Stimulated activated CD4-positive, alpha-beta T cell treated with anti-CD3 and anti-CD28 coated beads, Interleukin-1b, Interleukin-23, amount 100 ng/mL, for 48 hours (primary cell): ENCODE data around the gene ZNF846.
"Not testable (repeated sequence)": the region's sequence is repeated elsewhere in the genome, so short reads cannot be mapped to it uniquely, and the experiment has no call there.

Experiments used
- DNase-seq: peaks from one replicate; pipeline ENCODE4 v3.0.0-alpha.2; 2020

The ZNF846 gene

DNA sequence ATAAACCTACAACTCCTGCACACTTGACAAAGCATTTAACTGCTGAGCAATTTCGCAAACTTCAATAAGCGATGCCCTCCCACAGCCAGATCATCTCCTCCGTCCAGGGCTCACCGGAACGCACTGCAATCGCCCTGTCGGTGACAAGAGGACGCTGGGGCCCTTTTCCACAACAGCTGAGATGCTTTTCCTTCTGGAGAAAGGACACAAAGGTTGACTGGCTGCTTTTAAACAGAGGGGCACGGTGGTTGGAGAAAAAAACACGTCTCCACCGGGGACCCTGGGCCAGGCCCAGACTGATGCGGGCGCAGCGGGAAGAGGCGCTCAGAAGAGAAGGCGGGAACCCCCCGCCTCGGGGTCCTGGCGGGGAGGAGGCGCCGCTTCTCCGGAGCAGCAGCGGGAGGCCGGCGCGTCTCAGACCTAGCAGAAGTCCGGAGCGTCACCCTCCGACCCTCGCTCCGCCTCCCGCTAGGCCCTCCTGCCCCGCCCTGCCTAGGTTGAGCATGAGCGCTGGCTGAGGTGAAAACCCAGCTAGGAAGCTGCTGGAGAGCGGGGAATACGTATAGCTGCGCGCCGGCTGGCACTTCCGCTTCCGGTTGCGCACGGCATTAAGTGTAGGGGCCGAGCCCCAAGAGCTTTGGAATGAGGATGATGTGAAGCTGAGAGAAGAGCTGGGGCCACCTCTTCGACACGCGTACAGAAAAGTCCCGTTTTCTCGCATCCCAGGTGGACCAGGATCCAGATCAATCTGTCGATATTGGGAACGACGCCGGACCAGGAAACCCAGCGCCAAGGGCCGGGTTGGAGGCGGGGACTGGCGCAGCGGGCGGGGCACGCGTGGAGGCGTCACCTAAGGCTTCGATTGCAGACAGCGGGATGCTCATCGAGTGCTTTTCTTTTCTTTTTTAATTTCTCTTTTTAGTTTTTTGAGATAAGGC, at the start of gene ZNF846:
TSS of gene ZNF846 (minus strand) at position 564 of the 938 bp plus-strand sequence. CDS start 3,788 bp downstream, outside the sequence.
- peak; percentile 94 for DNase-seq

DNA sequence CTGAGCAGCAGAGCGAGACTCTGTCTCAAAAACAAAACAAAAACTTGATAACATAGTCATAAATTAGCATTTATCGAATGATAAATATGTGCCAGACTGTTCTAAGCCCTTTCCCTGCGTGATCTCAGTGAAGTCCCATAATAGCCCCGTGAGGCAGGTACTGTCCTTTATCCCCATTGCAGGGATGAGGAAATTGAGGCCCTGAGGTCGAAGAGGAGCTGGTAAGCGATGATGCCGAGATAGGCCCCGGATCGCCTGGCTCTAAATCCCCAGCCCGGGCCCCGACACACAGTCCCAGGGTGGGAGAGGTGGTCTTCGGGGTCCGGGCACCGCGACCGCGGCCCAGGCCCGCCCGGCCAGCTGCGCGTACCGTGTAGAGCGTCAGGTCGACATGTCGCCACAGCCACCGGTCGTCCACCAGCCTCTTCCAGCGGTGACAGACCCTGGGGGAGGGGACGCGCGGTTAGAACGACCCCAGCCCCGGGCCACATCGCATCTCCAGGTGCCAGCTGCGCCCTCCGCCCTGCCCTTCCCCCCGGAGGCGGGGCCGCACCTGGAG, 49.7 kb upstream of the ZNF846 start:
- DNase-seq: no peak

DNA sequence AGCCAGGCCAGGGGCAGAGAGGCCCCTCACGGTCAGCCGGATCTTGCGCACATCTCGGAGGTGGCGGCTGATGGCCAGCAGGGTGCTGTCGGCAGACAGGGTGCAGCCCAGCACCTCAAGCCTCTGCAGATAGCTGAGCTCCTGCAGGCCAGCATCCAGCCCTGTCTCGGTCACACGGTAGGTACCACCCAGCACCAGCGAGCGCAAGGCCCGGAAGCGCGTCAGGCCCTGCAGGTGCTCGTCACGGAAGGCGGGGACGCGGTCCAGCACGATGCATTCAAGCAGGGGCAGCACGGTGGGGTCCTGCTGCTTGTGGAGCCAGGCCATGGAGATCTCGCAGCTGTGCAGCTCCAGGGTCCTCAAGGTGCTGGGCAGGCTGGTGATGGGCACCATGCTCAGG, 42.6 kb upstream of the ZNF846 start:
- DNase-seq: no peak

DNA sequence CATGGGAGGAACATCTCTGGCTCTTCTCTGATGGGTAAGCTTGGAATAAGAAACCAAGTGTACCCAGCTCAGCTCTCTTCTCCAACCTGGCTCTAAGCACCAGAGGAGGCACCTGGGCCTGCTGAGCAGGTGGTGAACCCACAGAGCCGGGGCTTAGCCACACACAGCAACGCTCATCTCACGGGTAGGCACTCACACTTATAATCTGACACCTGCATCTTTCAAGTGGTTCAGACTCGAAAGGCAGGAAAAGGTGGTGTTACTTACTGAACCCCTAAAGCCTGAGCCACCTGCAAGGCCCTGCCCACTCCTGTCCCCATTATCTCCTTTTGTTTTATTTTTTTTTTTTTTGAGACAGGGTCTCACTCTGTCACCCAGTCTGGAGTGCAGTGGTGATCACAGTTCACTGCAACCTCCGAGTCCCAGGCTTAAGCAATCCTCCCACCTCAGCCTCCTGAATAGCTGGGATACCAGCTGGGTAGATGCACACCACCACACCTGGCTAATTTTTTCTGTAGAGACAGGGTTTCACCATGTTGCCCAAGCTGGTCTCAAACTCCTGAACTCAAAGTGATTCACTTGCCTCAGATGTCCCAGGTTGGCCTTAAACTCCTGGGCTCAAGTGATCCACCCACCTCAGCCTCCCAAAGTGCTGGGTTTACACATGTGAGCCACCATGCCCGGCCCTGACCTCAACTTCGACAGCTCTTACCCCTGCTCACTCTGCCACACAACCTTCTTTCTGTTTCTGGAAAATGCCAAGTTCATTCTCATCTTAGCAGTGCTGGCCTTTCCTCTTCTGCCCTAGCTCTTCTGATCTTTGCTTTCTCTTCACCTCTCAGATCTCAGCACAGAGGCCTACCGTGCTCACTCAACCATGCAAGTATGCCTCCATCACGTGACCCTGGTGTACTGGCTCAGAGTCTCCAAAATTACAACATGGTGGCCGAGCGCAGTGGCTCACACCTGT, 40.6 kb upstream of the ZNF846 start:
- no peak for DNase-seq

DNA sequence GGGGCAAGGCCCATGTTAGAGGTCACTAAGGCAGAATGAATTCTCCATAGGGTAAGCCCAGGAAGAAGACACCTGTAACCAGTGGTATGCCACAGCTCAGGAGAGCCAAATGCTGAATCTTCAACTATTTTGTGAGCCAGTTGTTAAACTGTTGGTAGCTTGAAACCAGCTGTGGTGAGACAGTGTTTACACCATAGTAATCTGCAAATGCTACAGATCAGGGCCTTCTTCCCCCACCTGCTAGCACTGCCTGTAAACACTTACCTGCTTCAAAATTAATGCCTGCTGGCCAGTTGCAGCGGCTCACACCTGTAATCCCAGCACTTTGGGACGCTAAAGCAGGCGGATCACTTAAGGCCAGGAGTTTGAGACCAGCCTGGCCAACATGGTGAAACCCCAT, 38.3 kb upstream of the ZNF846 start:
- no peak for DNase-seq

DNA sequence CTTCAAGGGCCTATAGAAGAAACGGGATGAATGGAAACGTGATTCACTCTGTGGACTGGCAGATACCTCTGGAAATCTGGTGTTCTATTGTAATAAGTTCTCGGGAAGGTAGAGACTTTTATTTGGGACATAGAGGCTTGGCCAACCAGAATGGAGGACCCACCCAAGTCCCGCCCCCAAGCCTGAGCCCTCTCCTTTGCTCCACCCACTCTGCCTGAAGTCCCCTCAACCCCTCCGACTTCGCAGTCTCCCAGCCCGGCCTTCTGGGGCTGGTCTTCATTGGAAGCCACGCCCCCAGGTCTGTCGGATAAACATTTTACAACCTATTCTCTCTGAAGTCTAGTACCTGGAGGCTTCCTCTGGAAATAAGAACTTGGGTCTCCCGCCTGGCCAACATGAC, 33.4 kb upstream of the ZNF846 start:
- no peak for DNase-seq

DNA sequence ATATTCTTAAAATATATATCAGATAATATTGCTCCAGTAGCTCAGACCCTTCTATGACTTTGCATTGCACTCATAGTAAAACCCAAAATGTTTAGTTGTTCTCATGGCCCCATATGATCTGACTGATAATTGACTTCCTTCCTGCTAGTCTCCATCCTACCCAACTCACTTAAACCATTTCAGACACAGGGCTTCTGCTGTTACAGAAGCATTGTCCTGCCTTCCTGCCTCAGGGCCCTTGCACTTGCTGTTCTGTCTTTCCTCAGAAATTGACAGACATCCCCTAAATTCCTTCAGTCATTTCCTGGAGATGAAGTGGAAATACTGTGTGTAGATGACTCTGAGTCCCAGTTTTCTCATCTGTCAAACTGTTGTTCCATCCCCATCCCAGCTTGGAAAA, 30.6 kb upstream of the ZNF846 start:
- DNase-seq: no peak

DNA sequence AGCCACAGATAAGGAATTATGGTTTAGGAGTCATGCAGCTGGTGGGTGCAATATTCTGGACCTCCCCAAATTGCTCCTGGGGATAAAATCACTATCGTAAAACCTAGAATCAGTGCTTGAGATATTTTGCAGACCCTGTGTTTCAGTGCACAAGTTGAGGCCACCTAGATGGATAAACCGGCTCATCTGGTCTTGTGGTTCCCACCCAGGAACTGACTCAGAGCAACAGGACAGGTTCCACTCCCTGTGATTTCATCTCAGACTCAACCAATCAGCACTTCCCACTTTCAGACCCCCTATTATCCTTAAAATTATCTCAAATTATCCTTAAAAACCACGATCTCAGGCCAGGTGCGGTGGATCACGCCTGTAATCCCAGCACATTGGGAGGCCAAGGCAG, 29.3 kb upstream of the ZNF846 start:
- DNase-seq: no peak

DNA sequence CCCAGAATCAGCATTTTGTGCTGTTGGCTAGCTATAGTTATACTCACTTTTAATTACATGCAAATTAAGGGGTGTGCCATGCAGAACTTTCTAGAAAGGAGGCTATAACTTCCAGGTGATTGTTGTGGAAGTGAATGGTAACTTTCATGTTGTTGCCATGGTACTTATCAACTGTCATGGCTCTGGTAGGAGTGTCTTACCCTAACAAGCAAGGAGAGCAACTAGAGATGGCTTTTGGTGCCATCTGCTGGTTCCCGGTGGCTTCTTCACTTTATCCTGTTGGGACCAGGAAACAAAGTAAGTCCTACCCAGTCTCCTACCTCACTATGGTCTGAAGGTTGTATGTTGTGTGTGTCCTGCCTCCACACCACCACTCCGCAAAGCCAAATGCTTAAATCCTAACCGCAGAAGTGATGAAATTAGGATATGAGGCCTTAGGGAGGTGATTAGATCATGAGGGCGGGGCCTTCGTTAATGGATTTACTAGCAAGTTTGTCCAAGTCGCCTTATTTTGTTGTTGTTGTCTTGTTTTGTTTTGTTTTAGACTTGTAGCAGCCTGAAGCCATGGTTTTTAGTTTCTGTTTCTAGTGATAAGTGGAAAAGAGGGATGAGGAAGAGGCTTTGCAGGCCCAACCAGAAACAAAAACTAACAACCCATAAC, 27.7 kb upstream of the ZNF846 start:
- DNase-seq: peak; percentile 86

DNA sequence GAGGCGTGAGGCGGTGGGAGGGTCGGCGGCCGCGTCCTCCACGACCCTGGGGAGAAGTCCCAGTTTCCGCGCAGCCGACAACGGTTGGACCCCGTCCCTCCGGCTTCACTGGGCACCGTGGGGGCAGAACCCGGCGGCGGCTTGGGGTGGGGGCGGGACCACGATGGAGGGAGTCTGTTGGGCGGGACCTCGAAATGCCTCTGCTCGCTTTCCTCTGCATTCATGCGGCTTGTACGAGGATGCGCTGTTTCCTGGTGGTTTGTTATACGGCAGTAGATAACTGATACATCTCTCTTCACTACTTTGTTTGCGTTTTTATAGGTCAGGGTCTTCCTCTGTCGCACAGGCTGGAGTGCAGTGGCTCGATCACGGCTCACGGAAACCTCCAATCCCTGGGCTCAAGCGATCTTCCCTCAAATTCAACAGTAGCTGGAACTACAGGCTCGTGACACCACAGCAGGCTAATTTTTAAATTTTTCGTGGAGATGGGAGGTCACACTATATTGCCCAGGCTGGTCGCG, 24.6 kb upstream of the ZNF846 start:
- DNase-seq: peak; percentile 65

DNA sequence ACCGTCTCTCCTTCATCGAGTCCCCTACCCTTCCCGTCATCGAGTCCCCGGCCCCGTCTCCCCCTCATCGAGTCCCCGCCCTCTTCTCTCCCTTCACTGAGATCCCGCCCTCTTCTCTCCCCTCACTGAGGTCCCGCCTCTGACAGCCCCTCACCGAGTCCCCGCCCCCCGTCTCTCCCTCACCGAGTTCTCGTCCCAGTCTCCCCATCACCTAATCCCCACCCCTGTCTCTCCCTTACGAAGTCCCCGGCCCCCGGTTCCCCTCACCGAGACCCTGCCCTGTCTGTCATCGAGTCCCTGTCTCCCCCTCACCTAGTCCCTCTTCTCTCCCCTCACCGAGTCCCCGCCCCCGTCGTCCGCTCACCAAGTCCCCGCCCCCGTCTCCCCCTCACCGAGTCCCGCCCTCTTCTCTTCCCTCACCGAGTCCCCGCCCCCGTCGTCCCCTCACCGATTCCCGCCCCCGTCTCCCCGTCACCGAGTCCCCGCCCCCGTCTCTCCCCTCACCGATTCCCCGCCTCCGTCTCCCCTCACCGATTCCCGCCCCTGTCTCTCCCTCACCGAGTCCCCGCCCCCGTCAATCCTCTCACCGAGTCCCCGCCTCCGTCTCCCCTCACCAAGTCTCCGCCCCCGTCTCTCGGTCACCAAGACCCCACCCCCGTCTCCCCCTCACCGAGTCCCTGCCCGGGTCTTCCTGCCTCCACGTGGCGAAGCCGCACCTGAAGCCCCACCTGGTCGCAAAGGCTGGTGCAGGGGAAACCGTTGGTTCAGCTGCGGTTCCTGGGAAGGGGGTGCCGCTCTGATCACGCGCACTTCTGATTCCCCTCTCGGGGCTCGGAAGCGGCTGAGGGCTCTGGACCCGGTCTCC, 23.9 kb upstream of the ZNF846 start:
- peak; percentile 90 for DNase-seq

DNA sequence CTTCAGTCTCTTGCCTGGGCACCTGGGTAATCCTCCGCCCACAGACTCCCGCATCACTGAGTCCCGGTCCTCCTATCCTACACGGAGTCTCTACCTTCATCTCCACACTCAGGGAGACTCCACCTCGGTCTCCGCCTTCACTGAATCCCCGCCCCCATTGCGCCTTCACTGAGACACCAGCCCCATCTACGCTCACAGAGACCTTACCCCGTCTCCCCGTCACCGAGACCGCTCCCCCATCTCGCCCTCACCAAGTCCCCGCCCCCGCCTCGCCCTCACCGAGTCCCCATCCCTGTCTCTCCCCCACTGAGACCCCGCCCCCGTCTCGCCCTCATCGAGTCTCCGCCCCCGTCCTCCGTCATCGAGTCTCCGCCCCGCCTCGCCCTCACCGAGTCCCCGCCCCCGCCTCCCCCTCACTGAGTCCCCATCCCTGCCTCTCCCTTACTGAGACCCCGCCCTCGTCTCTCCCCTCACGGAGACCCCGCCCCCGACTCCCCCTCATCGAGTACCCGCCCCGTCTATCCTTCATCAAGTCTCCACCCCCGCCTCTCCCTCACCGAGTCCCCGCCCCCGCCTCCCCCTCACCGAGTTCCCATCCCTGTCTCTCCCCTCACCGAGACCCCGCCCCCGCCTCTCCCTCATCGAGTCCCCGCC, 23.1 kb upstream of the ZNF846 start:
- DNase-seq: peak; percentile 95

DNA sequence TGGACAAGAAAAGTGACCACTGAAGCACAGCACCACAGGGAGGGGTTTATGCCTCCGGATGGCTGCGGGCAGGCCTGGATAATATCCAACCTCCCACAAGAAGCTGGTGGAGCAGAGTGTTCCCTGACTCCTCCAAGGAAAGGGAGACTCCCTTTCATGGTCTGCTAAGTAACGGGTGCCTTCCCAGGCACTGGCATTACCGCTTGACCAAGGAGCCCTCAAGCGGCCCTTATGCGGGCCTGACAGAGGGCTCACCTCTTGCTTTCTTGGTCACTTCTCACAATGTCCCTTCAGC, 22.5 kb upstream of the ZNF846 start:
- not testable (repeated sequence) for DNase-seq

DNA sequence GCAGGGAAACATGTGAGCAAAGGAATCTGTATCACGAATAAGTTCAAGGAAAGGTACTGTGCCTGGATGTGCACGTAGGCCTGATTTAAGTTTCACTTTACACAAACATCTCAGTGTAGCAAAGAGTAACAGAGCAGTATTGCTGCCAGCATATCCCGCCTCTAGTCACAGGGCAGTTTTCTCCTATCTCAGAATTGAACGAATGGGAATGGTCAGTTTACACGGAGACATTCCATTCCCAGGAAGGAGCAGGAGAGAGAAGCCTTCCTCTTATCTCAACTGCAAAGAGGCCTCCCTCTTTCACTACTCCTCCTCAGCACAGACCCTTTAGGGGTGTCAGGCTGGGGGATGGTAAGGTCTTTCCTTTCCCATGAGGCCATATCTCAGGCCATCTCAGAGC, 21.0 kb upstream of the ZNF846 start:
- not testable (repeated sequence) for DNase-seq

DNA sequence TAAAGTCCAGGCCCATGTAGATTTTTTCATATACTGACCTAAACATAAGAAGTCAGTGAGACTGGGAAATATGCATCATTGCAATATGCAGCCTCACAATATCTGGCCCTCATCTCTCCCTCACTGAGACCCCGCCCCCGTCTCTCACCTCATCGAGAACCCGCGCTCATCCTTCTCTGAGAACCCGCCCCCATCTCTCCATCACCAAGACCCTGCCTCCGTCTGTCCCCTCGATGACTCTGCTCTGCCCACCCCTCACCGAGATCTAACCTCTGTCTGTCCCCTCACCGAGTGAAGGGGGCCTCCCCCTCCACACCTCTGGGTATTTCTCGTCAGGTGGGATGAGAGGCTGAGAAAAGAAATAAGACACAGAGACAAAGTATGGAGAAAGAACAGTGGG, 20.5 kb upstream of the ZNF846 start:
- DNase-seq: no peak

DNA sequence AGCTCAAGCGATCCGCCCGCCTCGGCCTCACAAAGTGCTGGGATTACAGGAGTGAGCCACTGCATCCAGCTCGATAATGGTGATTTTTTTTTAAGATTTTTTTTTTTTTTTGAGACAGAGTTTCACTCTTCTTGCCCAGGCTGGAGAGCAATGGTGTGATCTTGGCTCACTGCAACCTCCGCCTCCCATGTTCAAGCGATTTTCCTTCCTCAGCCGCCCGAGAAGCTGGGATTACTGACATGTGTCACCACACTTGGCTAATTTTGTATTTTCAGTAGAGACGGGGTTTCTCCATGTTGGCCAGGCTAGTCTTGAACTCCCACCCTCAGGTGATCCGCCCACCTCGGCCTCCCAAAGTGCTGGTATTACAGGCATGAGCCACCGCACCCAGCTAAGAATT, 20.1 kb upstream of the ZNF846 start:
- DNase-seq: not testable (repeated sequence)

DNA sequence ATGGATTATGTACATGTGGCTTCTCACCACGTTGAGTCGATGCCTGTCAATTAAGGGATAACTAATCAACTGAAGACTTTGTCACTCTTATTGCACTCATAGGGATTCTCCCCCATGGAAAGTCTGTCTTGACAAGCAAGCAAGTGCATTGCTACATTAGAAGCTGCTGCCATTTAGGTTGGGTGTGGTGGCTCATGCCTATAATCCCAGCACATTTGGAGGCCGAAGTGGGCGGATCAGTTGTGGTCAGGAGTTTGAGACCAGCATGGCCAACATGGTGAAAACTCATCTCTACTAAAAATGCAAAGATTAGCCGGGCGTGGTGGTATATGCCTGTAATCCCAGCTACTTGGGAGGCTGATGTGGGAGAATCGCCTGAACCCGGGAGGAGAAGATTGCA, 18.3 kb upstream of the ZNF846 start:
- DNase-seq: no peak

DNA sequence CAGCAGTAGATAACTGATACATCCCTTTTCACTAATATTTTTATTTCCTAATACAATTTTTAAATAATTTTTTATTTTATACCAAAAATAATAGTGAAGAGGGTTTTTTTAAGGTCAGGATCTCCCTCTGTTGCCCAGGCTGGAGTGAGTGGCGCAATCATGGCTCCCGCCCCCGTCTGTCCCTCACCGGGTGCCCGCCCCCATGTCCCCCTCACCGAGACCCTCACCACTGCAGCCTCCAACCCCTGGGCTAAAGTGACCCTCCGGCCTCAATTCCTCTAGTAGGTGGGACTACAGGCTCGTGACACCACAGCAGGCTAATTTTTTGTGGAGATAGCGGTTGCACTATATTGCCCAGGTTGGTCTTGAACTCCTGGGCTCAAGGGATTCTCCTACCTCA, 17.8 kb upstream of the ZNF846 start:
- no peak for DNase-seq

DNA sequence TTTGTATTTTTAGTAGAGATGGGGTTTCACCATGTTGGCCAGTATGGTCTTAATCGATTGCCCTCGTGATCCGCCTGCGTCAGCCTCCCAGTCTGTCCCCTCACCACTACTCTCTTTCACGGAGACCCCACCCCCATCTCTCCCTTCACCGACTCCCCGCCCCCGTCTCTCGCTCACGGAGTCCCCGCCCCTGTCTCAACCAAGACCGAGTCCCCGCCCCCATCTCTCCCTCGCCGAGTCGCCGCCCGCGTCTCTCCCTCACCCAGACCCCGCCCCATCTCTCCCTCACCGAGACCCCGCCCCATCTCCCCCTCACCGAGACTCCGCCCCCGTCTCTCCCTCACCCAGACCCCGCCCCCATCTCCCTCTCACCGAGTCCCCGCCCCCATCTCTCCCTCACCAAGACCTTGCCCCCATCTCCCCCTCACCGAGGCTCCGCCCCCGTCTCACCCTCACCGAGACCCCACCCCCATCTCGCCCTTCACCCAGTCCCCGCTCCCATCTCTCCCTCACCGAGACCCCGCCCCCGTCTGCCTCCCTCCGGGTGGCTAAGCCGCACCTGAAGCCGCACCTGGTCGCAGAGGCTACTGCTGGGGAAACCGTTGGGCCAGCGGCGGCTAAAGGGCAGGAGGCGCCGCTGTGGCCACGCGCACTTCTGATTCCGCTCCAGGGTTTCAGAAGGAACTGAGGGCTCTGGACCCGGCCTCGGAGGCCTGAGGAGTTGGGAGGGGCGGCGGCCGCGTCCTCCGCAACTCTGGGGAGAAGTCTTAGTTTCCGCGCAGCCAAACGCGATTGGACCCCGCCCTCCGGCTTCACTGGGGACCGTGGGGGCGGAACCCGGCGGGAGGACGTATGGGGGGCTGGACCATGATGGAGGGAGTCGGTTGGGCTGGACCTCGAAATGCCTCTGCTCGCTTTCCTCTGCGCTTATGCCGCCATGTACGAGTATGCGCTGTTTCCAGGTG, 17.1 kb upstream of the ZNF846 start:
- DNase-seq: peak; percentile 98

DNA sequence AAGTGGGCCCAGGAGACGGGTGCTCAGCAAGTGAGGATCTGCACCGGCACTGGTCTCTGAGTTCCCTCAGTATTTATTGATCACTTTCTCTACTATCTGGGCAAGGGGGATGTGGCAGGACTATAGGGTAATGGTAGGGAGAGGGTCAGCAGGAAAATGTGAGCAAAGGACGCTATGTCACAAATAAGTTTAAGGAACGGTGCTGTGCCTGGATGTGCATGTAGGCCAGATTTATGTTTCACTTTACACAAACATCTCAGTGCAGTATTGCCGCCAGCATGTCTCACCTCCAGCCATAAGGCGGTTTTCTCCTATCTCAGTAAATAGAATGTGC, 15.6 kb upstream of the ZNF846 start:
- not testable (repeated sequence) for DNase-seq
